Activated CD8-positive, alpha-beta T cell treated with anti-CD3 and anti-CD28 coated beads, Interleukin-2, amount 10 ng/mL, durations not matched to agents 7 days and 5 days (primary cell): ENCODE data around the gene AMN1. TPM values are rescaled to one million over a fixed set of nuclear protein-coding genes. Genes with fewer than 3 reads are reported as not detected.
"Not testable (repeated sequence)": the region's sequence is repeated elsewhere in the genome, so short reads cannot be mapped to it uniquely, and the experiment has no call there.

ENCODE experiments used
- ATAC-seq: fragments of 150-1000 bp; cut with Tn5 transposase; one replicate; pipeline ENCODE4 v1.10.0; 2021; ENCODE audit warnings: moderate library complexity
- CTCF ChIA-PET: fragments of 350-600 bp; sonication (Branson Sonifier 250); formaldehyde crosslinking; loops from one replicate; lab custom pipeline; 2021; ENCODE audit warnings: antibody characterized with exemption; lab: Charles Lee
- POLR2A ChIA-PET: fragments of 350-600 bp; sonication (Branson Sonifier 250); formaldehyde crosslinking; loops from one replicate; lab custom pipeline; 2021; ENCODE audit warnings: antibody characterized with exemption; lab: Charles Lee
- DNase-seq: peaks from one replicate; pipeline ENCODE4 v3.0.0-alpha.2; 2020
- H3K27ac Mint-ChIP-seq: one replicate; pipeline ENCODE4 v1.8.0; 2021; ENCODE audit warnings: mild to moderate bottlenecking, mixed read lengths
- H3K27me3 Mint-ChIP-seq: one replicate; pipeline ENCODE4 v1.8.0; 2021; ENCODE audit warnings: low read depth, mixed read lengths
- H3K36me3 Mint-ChIP-seq: one replicate; pipeline ENCODE4 v1.8.0; 2021; ENCODE audit warnings: low read depth, mixed read lengths
- H3K4me1 Mint-ChIP-seq: one replicate; pipeline ENCODE4 v1.8.0; 2021; ENCODE audit warnings: low read depth, mixed read lengths
- H3K4me3 Mint-ChIP-seq: one replicate; pipeline ENCODE4 v1.8.0; 2021; ENCODE audit warnings: mild to moderate bottlenecking, mixed read lengths
- H3K9me3 Mint-ChIP-seq: one replicate; pipeline ENCODE4 v1.8.0; 2022; ENCODE audit warnings: mixed read lengths; ENCODE audit not compliant: insufficient read depth
- total RNA-seq, 2 experiments: library from RNA; stranded (reverse); gene quantifications; one replicate each; pipeline ENCODE4 v1.2.3, GENCODE V29; 2021

AMN1 gene
- total RNA-seq, 2 experiments from 2014 or later = 3.4 to 3.5 TPM

DNA sequence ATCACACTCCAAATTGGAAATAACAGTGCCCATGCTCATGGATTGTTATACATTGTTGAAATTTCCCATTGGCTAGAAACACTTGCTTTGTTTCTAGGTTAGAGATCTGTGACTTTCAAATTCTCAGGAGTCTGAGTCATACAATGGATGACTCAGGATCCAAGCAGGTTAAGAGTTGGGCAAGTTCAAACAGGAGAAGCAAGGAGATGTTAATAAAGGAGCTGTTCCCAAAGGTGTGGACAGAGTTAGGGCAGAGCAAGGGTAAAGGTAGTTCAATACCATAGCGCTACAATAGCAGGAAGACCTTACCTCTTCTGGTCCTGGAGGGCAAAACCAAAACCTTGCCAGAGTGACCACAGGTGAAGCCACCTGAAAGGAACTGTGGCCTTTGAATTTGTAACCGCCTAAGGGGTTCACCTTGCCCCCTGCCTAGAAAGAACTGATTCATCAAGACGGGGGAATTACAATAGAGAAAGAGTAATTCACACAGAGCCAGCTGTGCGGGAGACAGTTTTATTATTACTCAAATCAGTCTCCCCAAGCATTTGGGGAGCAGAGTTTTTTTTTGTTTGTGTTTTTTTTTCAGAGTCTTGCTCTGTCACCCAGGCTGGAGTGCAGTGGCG lies 4.2 kb upstream of the AMN1 start:
- H3K4me1 Mint-ChIP-seq = peaks cover 47% of the 10 kb centered on the region
- no peak for ATAC-seq
- no peak overlapping the region for H3K27ac Mint-ChIP-seq
- CTCF ChIA-PET = interaction anchor here (1.5 to 2.1 kb wide), 3 partner anchors 10 to 17 kb away, joined by 3 to 6 read pairs (median 5); no protein-coding TSS in a partner anchor
- H3K36me3 Mint-ChIP-seq = peaks cover 35% of the 10 kb centered on the region
- no peak overlapping the region for H3K4me3 Mint-ChIP-seq
- no peaks in the 10 kb centered on the region for H3K27me3 Mint-ChIP-seq
- POLR2A ChIA-PET = interaction anchor here (0.6 to 1.6 kb wide), 2 partner anchors 40 to 226 kb away, joined by 3 to 5 read pairs; partner anchors contain the start of gene RESF1
- peak; percentile 46 for DNase-seq
- H3K9me3 Mint-ChIP-seq = peaks cover 22% of the 10 kb centered on the region

DNA sequence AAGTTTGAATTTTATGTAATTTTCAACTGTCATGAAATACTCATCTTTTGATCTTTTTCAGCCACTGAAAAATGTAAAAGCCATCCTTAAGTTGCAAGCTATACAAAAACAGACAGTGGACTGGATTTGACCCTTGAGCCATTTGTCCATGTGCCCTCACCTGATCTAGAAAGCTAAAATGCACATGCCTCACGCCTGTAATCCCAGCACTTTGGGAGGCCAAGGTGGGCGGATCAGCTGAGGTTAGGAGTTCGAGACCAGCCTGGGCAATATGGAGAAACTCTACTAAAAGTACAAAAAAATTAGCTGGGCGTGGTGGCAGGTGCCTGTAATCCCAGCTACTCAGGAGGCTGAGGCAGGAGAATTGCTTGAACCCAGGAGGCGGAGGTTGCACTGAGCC lies 2.4 kb upstream of the AMN1 start:
- H3K4me1 Mint-ChIP-seq = peaks cover 51% of the 10 kb centered on the region
- ATAC-seq, DNase-seq, H3K27me3 Mint-ChIP-seq, H3K4me3 Mint-ChIP-seq, POLR2A ChIA-PET, H3K27ac Mint-ChIP-seq: not testable (repeated sequence)
- peaks cover 22% of the 10 kb centered on the region for H3K9me3 Mint-ChIP-seq
- H3K36me3 Mint-ChIP-seq = peaks cover 42% of the 10 kb centered on the region
- CTCF ChIA-PET = interaction anchor here (1.9 kb wide), 1 partner anchor 47 kb away, joined by 5 read pairs; no protein-coding TSS in a partner anchor

DNA sequence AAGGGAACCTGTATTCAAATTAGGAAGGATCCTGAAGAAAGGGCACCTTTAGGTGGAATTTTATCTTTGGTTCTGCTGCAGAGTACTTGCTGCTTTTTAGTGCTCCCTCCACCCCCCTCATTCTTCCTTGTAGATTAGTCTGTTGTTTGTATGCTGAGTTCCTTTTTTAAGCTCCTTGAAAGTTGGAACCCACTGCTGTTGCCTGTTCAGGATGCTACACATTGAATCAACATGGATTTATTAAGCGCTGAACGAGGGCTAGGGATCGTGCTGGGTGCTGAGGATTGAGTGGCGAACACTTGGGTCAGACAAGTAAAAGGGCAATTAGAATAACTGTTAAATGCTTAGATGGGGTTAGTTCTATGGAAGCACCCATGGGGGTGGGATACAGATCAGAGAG lies 884 bp upstream of the AMN1 start:
- ATAC-seq (no peak), DNase-seq (no peak)
- Mint-ChIP-seq H3K9me3 (peaks cover 23% of the 10 kb centered on the region), H3K27me3 (no peaks in the 10 kb centered on the region), H3K36me3 (peaks cover 43% of the 10 kb centered on the region), H3K4me1 (peaks cover 51% of the 10 kb centered on the region), H3K27ac (peak overlapping the region; percentile 99), H3K4me3 (peak overlapping the region; percentile 96)
- ChIA-PET POLR2A (interaction anchor here (0.5 to 3.0 kb wide), 13 partner anchors 7 to 231 kb away, joined by 3 to 25 read pairs (median 6); partner anchors contain the start of genes ETFBKMT and RESF1), CTCF (interaction anchor here (0.9 to 1.4 kb wide), 6 partner anchors 17 to 230 kb away, joined by 3 to 6 read pairs (median 4); no protein-coding TSS in a partner anchor)

DNA sequence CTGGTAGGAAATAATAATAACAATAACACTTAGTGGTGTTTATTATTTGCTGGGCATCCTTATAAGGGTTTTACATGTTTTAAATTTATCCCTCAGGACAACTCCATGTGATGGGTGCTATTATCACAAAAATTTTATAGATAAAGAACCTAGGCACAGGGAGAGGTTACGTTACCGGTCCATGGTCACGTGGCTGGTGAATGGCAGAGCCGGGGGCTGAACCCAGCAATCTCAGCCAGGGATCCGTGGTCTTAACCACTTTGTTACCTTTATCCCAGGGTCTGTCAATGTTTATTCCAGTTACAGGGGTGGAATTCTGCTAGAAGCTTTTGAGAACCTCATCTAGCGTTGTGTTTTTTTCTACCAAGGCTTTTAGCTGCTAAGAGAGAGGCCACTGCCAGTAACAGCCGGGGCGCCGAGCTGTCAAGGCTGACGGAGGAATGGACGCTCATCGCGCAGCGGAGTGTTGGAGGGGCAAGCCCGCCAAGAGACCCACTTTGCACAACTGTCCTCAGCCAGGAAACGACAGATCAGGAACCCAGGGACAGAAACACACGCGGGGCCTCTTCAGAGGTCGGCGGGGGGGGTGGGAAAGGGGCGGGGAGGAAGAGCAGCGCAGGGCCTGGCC lies 418 bp downstream of the AMN1 start:
- POLR2A ChIA-PET = interaction anchor here (0.6 to 3.0 kb wide), 15 partner anchors 9 to 232 kb away, joined by 3 to 25 read pairs (median 4); partner anchors contain the start of genes ETFBKMT and RESF1
- CTCF ChIA-PET = interaction anchor here (0.8 to 1.4 kb wide), 7 partner anchors 50 to 410 kb away, joined by 3 to 6 read pairs (median 3); no protein-coding TSS in a partner anchor
- Mint-ChIP-seq H3K4me3 (peak overlapping the region; percentile 96), H3K4me1 (peaks cover 51% of the 10 kb centered on the region), H3K9me3 (peaks cover 25% of the 10 kb centered on the region), H3K27me3 (no peaks in the 10 kb centered on the region), H3K36me3 (peaks cover 45% of the 10 kb centered on the region), H3K27ac (peak overlapping the region; percentile 99)
- peak; percentile 50 for ATAC-seq
- DNase-seq = peak; percentile 58

DNA sequence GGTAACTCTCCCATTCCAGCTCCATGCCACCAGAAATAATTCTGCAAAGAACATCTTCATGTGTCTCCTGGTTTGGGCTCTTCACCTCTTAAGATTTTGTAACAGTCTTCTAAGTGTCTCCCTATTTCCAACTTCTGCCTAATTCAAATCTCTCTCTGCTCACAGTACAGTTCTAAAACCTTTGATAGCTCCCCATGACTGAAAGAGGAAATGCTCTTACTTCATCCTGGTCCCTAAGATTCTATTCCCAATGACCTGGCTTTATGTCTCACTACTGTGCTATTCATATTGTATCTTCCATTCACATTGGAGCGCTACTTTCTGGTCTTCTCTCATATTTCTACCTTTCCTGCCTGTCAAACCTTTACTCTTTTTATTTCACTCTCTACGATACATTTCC lies 1.6 kb downstream of the AMN1 start:
- Mint-ChIP-seq H3K36me3 (peaks cover 50% of the 10 kb centered on the region), H3K27ac (peak overlapping the region; percentile 51), H3K27me3 (no peaks in the 10 kb centered on the region), H3K4me3 (peak overlapping the region; percentile 37), H3K9me3 (peaks cover 30% of the 10 kb centered on the region), H3K4me1 (peaks cover 56% of the 10 kb centered on the region)
- DNase-seq = no peak
- ChIA-PET POLR2A (interaction anchor here (0.6 to 3.0 kb wide), 3 partner anchors 44 to 1029 kb away, joined by 3 to 25 read pairs (median 3); partner anchors contain the start of genes RESF1 and YARS2), CTCF (interaction anchor here (1.0 to 1.2 kb wide), 2 partner anchors 15 to 19 kb away, joined by 3 read pairs; no protein-coding TSS in a partner anchor)
- ATAC-seq = no peak

DNA sequence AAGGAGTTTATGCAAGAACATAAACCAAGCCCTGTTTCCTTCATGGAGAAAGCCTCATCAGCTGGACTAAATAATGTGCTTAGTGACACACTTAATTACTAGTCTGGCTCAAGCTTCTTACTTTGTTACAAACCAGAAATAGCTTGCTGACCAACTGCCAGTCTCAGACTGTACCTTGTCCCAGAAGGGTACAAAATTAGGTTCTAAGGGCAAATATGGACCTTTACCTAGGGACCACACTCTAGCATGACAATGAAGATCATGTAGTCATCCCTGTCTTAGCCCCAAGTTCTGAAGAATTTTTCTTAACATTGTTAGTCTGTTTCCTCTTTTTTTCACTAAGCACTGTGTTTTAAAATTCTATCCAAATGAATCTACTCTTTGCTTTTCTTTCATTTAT lies 2.2 kb downstream of the AMN1 start:
- Mint-ChIP-seq H3K4me3 (no peak overlapping the region), H3K27me3 (no peaks in the 10 kb centered on the region), H3K9me3 (peaks cover 30% of the 10 kb centered on the region), H3K36me3 (peaks cover 46% of the 10 kb centered on the region), H3K4me1 (peaks cover 62% of the 10 kb centered on the region), H3K27ac (no peak overlapping the region)
- ATAC-seq (no peak), DNase-seq (no peak)
- ChIA-PET POLR2A (interaction anchor here (0.9 kb wide), 1 partner anchor 234 kb away, joined by 3 read pairs; no protein-coding TSS in a partner anchor), CTCF (interaction anchor here (1.0 to 1.2 kb wide), 2 partner anchors 16 to 20 kb away, joined by 3 read pairs; no protein-coding TSS in a partner anchor)

DNA sequence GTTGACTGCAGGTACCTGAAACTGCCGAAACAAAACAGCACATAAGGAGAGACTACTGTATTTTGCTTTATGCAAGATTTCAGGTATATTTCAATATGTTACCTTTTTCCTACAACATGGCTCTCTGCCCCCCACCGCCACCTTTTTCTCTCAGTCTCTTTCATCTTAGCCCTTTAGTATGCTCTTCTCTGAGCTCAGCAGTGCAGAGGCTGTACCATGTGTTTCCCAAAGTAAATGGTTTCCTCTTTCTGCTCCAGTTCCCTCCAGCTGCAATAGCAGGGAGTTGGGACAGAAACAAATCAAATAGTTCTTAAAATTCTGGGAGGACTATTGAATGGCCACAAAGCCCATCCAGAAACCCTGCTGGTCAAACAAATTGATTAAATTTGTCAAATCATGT lies 4.3 kb downstream of the AMN1 start:
- H3K9me3 Mint-ChIP-seq = peaks cover 26% of the 10 kb centered on the region
- no peak overlapping the region for H3K27ac Mint-ChIP-seq
- H3K36me3 Mint-ChIP-seq = peaks cover 47% of the 10 kb centered on the region
- ATAC-seq (no peak), DNase-seq (no peak)
- no peak overlapping the region for H3K4me3 Mint-ChIP-seq
- H3K27me3 Mint-ChIP-seq = no peaks in the 10 kb centered on the region
- H3K4me1 Mint-ChIP-seq = peaks cover 59% of the 10 kb centered on the region
- CTCF ChIA-PET = no interaction called here
- POLR2A ChIA-PET = interaction anchor here (1.5 kb wide), 1 partner anchor 10 kb away, joined by 3 read pairs; no protein-coding TSS in a partner anchor

DNA sequence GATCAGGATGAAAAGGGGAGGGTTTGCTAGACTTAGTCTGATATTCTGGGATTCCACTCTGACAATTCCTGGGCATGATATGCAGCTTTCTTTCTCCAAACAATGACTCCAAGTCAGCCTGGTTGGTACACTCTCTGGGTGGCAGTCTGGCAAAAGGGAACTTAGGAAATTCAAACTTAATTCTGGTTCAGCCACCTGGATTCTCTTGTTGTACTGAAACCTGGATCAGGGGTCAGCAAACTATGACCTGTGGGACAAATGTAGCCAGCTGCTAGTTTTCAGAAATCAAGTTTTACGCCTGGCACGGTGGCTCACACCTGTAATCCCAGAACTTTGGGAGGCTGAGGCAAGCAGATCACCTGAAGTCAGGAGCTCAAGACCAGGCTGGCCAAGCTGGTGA lies 6.2 kb downstream of the AMN1 start:
- DNase-seq = no peak
- POLR2A ChIA-PET = interaction anchor here (1.2 to 1.5 kb wide), 2 partner anchors 63 to 240 kb away, joined by 3 to 6 read pairs; partner anchors contain the start of gene ETFBKMT
- peaks cover 54% of the 10 kb centered on the region for H3K36me3 Mint-ChIP-seq
- H3K27ac Mint-ChIP-seq = peak overlapping the region; percentile 49
- H3K27me3 Mint-ChIP-seq = no peaks in the 10 kb centered on the region
- ATAC-seq = no peak
- peaks cover 49% of the 10 kb centered on the region for H3K4me1 Mint-ChIP-seq
- CTCF ChIA-PET = interaction anchor here (1.0 to 1.6 kb wide), 3 partner anchors 8 to 238 kb away, joined by 3 read pairs; no protein-coding TSS in a partner anchor
- no peak overlapping the region for H3K4me3 Mint-ChIP-seq
- H3K9me3 Mint-ChIP-seq = peaks cover 21% of the 10 kb centered on the region

DNA sequence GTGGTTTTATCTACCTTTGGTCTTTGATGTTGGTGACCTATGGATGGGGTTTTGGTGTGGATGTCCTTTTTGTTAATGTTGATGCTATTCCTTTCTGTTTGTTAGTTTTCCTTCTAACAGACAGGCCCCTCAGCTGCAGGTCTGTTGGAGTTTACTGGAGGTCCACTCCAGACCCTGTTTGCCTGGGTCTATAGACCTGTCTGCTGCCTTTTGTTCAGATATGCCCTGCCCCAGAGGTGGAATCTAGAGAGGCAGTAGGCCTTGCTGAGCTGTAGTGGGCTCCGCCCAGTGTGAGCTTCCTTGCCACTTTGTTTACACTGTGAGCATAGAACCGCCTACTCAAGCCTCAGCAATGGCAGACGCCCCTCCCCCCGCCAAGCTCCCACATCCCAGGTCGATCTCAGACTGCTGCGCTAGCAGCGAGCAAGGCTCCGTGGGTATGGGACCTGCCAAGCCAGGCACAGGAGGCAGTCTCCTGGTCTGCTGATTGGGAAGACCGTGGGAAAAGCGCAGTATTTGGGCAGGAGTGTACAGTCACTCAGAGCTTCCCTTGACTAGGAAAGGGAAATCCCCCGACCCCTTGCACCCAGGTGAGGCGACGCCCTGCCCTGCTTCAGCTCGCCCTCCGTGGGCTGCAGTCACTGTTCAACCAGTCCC lies 10.2 kb downstream of the AMN1 start:
- DNase-seq, POLR2A ChIA-PET, H3K27ac Mint-ChIP-seq, H3K27me3 Mint-ChIP-seq, ATAC-seq, H3K4me3 Mint-ChIP-seq, CTCF ChIA-PET: not testable (repeated sequence)
- Mint-ChIP-seq H3K9me3 (peaks cover 18% of the 10 kb centered on the region), H3K4me1 (peaks cover 31% of the 10 kb centered on the region), H3K36me3 (peaks cover 42% of the 10 kb centered on the region)

DNA sequence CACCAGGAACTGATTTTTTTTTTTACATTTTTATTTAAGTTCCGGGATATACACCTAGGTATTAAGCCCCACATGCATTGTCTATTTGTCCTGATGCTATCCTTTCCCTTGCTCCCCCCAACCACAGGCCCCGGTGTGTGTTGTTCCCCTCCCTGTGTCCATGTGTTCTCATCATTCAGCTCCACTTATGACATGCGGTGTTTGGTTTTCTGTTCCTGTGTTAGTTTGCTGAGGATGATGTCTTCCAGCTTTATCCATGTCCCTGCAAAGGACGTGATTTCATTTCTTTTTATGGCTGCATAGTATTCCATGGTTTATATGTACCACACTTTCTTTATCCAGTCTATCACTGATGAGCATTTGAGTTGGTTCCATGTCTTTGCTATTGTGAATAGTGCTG lies 11.8 kb downstream of the AMN1 start:
- H3K27ac Mint-ChIP-seq, DNase-seq, H3K27me3 Mint-ChIP-seq, H3K4me3 Mint-ChIP-seq, CTCF ChIA-PET, ATAC-seq: not testable (repeated sequence)
- peaks cover 14% of the 10 kb centered on the region for H3K4me1 Mint-ChIP-seq
- POLR2A ChIA-PET = interaction anchor here (0.7 kb wide), 1 partner anchor 12 kb away, joined by 4 read pairs; the partner anchor contains the start of gene AMN1
- H3K9me3 Mint-ChIP-seq = peaks cover 14% of the 10 kb centered on the region
- H3K36me3 Mint-ChIP-seq = peaks cover 33% of the 10 kb centered on the region
